Endodermal cell (in vitro differentiated cells): ENCODE data around the gene ZNF592. TPM values are rescaled to one million over a fixed set of nuclear protein-coding genes. Genes with fewer than 3 reads are reported as not detected.
"Not testable (repeated sequence)": the region's sequence is repeated elsewhere in the genome, so short reads cannot be mapped to it uniquely, and the experiment has no call there.

Experiments used
- DNase-seq: peaks from one replicate; pipeline ENCODE4 v3.0.0-alpha.2; 2017
- H3K27ac ChIP-seq: 2 replicates; pipeline ENCODE4 v1.5.1; 2013; ENCODE audit warnings: mild to moderate bottlenecking, low read depth, low read length, moderate library complexity
- H3K27me3 ChIP-seq: 2 replicates; pipeline ENCODE4 v1.6.1; 2013; ENCODE audit warnings: mild to moderate bottlenecking, low read length, moderate library complexity; ENCODE audit not compliant: insufficient read depth, control insufficient read depth, poor library complexity, severe bottlenecking
- H3K36me3 ChIP-seq: 2 replicates; pipeline ENCODE4 v1.7.0; 2013; ENCODE audit warnings: mild to moderate bottlenecking, low read length, moderate library complexity; ENCODE audit not compliant: control insufficient read depth, insufficient read depth
- H3K4me1 ChIP-seq: one replicate; pipeline ENCODE4 v1.7.0; 2013; ENCODE audit warnings: low read length; ENCODE audit not compliant: control insufficient read depth, insufficient read depth
- H3K4me3 ChIP-seq: 2 replicates; pipeline ENCODE4 v1.5.1; 2013; ENCODE audit warnings: mild to moderate bottlenecking, low read length, moderate library complexity
- H3K9ac ChIP-seq: 2 replicates; pipeline ENCODE4 v1.6.1; 2013; ENCODE audit warnings: mild to moderate bottlenecking, low read length, moderate library complexity; ENCODE audit not compliant: poor library complexity, severe bottlenecking; ENCODE audit errors: extremely low read depth
- H3K9me3 ChIP-seq: 2 replicates; pipeline ENCODE4 v1.6.1; 2013; ENCODE audit warnings: mild to moderate bottlenecking, low read length, moderate library complexity; ENCODE audit not compliant: control insufficient read depth
- H3K27ac Mint-ChIP-seq: 2 replicates; pipeline ENCODE4 v1.8.0; 2020; ENCODE audit warnings: mixed read lengths
- H3K27me3 Mint-ChIP-seq: 2 replicates; pipeline ENCODE4 v1.8.0; 2021; ENCODE audit warnings: mild to moderate bottlenecking, mixed read lengths; ENCODE audit not compliant: insufficient read depth
- H3K36me3 Mint-ChIP-seq: 2 replicates; pipeline ENCODE4 v1.8.0; 2020; ENCODE audit warnings: low read depth, mixed read lengths
- H3K4me1 Mint-ChIP-seq: 2 replicates; pipeline ENCODE4 v1.8.0; 2020; ENCODE audit warnings: mixed read lengths
- H3K4me3 Mint-ChIP-seq: 2 replicates; pipeline ENCODE4 v1.8.0; 2020; ENCODE audit warnings: mild to moderate bottlenecking, moderate library complexity, mixed read lengths
- H3K9me3 Mint-ChIP-seq: 2 replicates; pipeline ENCODE4 v1.8.0; 2020; ENCODE audit warnings: mild to moderate bottlenecking, mixed read lengths
- WGBS, 2 experiments: methylation state at CpG; one replicate each; pipeline versions ENCODE4 v1.1.5 to v1.1.7; 2013; ENCODE audit warnings: missing lambda C conversion rate in 2 of 2, mixed read lengths in 1 of 2; ENCODE audit not compliant: insufficient coverage in 1 of 2, insufficient read length in 1 of 2; 5-methylcytosine and 5-hydroxymethylcytosine counted together
- total RNA-seq, 2 donors: library from RNA; stranded (reverse); fragmentation: NEBNext Ultra II Directional in 1 of 2; extraction: Animal tissue kit (Norgen Biotek cat#: 25700) in 1 of 2; gene quantifications; 2 replicates in 1 of 2; 3 replicates in 1 of 2; pipeline ENCODE4 v1.2.1, GENCODE V29; 2021
- TF ChIP-seq, protein P1 (sequence below): fragments of 200-600 bp; sonication (generic); conservative IDR thresholded peaks from 2 replicates; pipeline ENCODE4 v1.5.0; 2021; ENCODE audit warnings: antibody characterized with exemption, mild to moderate bottlenecking

The ZNF592 gene
- total RNA-seq, 2 donors from 2014 or later = 33.3 to 35.2 TPM

DNA sequence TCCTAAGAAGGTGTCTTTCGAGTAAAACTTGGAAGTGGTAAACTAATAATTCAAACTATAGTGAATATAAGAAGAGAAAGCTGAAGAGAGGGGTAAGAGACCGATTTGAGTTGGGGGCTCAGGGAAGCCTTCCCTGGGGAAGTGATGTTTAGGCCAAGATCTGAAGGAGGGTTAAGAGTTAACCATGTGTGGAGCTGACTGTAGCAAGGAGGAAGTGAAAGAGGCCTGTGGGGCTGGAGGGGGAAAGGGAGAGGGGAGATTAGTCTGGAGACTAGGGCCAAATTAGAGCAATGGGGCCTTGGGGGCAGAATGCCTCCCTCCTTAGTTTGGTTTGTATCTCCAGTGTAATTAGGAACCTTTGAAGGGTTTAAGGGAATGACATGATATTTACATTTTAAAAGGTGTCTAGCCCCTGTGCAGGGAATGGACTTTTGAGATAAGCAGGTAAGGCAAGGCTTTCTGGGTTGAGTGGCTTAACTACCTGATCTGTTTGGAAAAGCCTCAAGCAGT, 2.2 kb downstream of the ZNF592 start:
- Mint-ChIP-seq H3K4me3 (peak overlapping the region; percentile 91), H3K27me3 (no peaks in the 10 kb centered on the region), H3K9me3 (no peaks in the 10 kb centered on the region), H3K36me3 (peaks cover 9% of the 10 kb centered on the region), H3K4me1 (peaks cover 50% of the 10 kb centered on the region), H3K27ac (peak overlapping the region; percentile 83)
- Histone ChIP-seq H3K9ac (peak overlapping the region; percentile 27), H3K4me3 (peak overlapping the region; percentile 96), H3K4me1 (peaks cover 6% of the 10 kb centered on the region), H3K27me3 (no peaks in the 10 kb centered on the region), H3K9me3 (no peaks in the 10 kb centered on the region), H3K36me3 (peaks cover 11% of the 10 kb centered on the region), H3K27ac (no peak overlapping the region)
- peak; percentile 61 for DNase-seq
- TF ChIP-seq, protein P1, sequence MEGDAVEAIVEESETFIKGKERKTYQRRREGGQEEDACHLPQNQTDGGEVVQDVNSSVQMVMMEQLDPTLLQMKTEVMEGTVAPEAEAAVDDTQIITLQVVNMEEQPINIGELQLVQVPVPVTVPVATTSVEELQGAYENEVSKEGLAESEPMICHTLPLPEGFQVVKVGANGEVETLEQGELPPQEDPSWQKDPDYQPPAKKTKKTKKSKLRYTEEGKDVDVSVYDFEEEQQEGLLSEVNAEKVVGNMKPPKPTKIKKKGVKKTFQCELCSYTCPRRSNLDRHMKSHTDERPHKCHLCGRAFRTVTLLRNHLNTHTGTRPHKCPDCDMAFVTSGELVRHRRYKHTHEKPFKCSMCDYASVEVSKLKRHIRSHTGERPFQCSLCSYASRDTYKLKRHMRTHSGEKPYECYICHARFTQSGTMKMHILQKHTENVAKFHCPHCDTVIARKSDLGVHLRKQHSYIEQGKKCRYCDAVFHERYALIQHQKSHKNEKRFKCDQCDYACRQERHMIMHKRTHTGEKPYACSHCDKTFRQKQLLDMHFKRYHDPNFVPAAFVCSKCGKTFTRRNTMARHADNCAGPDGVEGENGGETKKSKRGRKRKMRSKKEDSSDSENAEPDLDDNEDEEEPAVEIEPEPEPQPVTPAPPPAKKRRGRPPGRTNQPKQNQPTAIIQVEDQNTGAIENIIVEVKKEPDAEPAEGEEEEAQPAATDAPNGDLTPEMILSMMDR = no peak
- WGBS, 2 experiments = 57 to 58% methylated on average over 1 to 2 of the region's 2 CpGs

DNA sequence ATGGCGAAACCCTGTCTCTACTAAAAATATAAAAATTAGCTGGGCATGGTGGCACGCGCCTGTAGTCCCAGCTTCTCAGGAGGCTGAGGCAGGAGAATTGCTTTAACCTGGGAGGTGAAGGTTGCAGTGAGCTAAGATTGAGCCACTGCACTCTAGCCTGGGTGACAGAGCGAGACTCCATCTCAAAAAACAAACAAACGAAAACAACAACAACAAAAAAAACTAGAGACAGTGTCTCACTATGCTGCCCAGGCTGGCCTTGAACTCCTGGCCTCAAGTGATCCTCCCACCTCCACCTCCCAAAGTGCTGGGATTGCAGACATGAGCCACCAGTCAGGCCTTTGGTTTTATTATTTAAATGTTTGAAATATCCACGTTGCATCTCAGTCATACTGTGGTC, 3.3 kb downstream of the ZNF592 start:
- not testable (repeated sequence) for H3K4me1 ChIP-seq, H3K4me3 Mint-ChIP-seq, H3K9ac ChIP-seq, H3K27ac Mint-ChIP-seq, H3K27me3 ChIP-seq, H3K27me3 Mint-ChIP-seq, H3K9me3 Mint-ChIP-seq, DNase-seq, H3K9me3 ChIP-seq, H3K27ac ChIP-seq
- H3K4me3 ChIP-seq = peak overlapping the region; percentile 66
- peaks cover 11% of the 10 kb centered on the region for H3K36me3 ChIP-seq
- Mint-ChIP-seq H3K36me3 (peaks cover 11% of the 10 kb centered on the region), H3K4me1 (peaks cover 58% of the 10 kb centered on the region)
- 94 to 100% methylated on average over 1 to 6 of the region's 6 CpGs for WGBS, 2 experiments

DNA sequence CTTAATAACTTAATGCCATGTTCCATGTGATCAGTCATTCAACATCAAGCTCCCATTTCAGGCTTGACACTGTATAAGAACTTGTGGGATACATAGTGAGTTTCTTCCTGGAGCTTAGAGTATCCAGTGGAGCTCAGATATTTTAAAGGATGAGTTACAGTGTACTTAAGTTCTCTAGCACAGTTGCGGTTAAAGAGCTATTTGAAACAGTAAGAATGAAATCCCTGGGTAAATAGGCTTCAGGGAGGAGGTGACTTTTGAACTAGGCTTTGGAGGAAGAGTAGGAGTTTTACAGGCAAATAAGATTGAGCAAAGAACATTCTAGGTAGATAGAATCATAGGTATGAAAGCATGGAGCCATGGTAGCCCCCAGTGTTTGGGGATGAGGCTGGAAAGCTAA, 3.8 kb downstream of the ZNF592 start:
- H3K27ac Mint-ChIP-seq = peak overlapping the region; percentile 9
- H3K4me1 Mint-ChIP-seq = peaks cover 57% of the 10 kb centered on the region
- no peak overlapping the region for H3K4me3 Mint-ChIP-seq
- H3K27me3 Mint-ChIP-seq = no peaks in the 10 kb centered on the region
- H3K36me3 Mint-ChIP-seq = peaks cover 11% of the 10 kb centered on the region
- H3K4me1 ChIP-seq = peaks cover 6% of the 10 kb centered on the region
- peaks cover 11% of the 10 kb centered on the region for H3K36me3 ChIP-seq
- no peaks in the 10 kb centered on the region for H3K9me3 Mint-ChIP-seq
- H3K9ac ChIP-seq = no peak overlapping the region
- no peaks in the 10 kb centered on the region for H3K27me3 ChIP-seq
- TF ChIP-seq, protein P1 = no peak
- peak overlapping the region; percentile 66 for H3K4me3 ChIP-seq
- no peak overlapping the region for H3K27ac ChIP-seq
- DNase-seq = no peak
- WGBS, 2 experiments = 78 to 88% methylated on average over 1 of the region's 1 CpG
- H3K9me3 ChIP-seq = no peaks in the 10 kb centered on the region

DNA sequence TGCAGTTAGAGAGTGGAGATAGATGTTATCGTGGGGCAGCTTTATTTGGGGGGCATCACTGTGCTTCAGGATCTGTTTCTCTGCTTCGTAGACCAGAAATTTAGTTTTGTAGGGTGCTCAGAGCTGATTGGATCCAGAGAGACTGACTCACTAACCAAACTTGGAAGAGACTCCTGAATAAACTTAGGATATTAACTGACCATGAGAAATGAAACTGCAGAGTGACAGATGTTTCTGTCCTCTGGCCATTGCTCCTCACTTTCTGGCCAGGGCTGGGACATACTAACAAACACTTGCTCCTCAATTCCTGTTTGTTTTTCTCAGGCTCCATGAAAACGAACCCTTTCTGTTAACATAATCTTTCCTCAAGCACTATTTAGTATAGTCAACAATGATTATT, 4.3 kb downstream of the ZNF592 start:
- peaks cover 6% of the 10 kb centered on the region for H3K4me1 ChIP-seq
- H3K9me3 ChIP-seq = no peaks in the 10 kb centered on the region
- H3K36me3 Mint-ChIP-seq = peaks cover 11% of the 10 kb centered on the region
- peaks cover 11% of the 10 kb centered on the region for H3K36me3 ChIP-seq
- no peak overlapping the region for H3K9ac ChIP-seq
- no peaks in the 10 kb centered on the region for H3K27me3 ChIP-seq
- no peaks in the 10 kb centered on the region for H3K9me3 Mint-ChIP-seq
- no peaks in the 10 kb centered on the region for H3K27me3 Mint-ChIP-seq
- 89 to 100% methylated on average over 1 to 3 of the region's 3 CpGs for WGBS, 2 experiments
- H3K4me3 ChIP-seq = peak overlapping the region; percentile 66
- no peak overlapping the region for H3K4me3 Mint-ChIP-seq
- H3K4me1 Mint-ChIP-seq = peaks cover 52% of the 10 kb centered on the region
- DNase-seq = no peak
- no peak overlapping the region for H3K27ac ChIP-seq
- peak overlapping the region; percentile 9 for H3K27ac Mint-ChIP-seq
- TF ChIP-seq, protein P1 = no peak

DNA sequence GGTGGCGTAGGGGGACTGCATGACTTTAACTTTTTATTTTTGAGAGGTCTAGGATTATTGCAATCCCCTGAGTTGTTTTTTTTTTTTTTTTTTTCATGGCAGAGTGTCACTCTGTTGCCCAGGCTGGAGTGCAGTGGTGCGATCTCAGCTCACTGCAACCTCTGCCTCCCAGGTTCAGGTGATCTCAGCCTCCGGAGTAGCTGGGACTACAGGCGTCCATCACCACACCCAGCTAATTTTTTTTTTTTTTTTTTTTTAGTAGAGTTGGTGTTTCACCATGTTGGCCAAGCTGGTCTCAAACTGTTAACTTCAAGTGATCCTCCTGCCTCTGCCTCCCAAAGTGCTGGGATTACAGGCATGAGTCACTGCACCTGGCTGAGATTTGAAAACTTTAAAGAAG, 6.5 kb downstream of the ZNF592 start:
- not testable (repeated sequence) for H3K27ac ChIP-seq, H3K27ac Mint-ChIP-seq, H3K9ac ChIP-seq, DNase-seq, H3K27me3 Mint-ChIP-seq, H3K4me3 Mint-ChIP-seq, H3K9me3 Mint-ChIP-seq, H3K4me1 ChIP-seq, H3K4me3 ChIP-seq, H3K27me3 ChIP-seq, H3K9me3 ChIP-seq
- peaks cover 11% of the 10 kb centered on the region for H3K36me3 Mint-ChIP-seq
- peaks cover 47% of the 10 kb centered on the region for H3K4me1 Mint-ChIP-seq
- 96% methylated on average over 3 of the region's 4 CpGs; no CpG with 5 or more reads in 1 of the 2 experiments for WGBS, 2 experiments
- H3K36me3 ChIP-seq = peaks cover 17% of the 10 kb centered on the region
